Activated naive CD8-positive, alpha-beta T cell treated with anti-CD3 and anti-CD28 coated beads, Interleukin-2, amount 50 U/mL, for 16 hours (primary cell): Measurements from ENCODE around the gene SPATA3.
A peak's percentile ranks its signal among the peaks of the same experiment; 100 is the strongest.

Experiments
- DNase-seq: peaks from one replicate; pipeline ENCODE4 v3.0.0-alpha.2; 2020; ENCODE audit warnings: low read depth, low spot score

Gene SPATA3

GRCh38 chr2:231049286-231050017 lies 53.5 kb downstream of the SPATA3 start:
- DNase-seq, result no peak

GRCh38 chr2:231050018-231050901 lies 54.3 kb downstream of the SPATA3 start:
- DNase-seq, result no peak

GRCh38 chr2:231051116-231051515 lies 55.2 kb downstream of the SPATA3 start:
- DNase-seq, result no peak

- DNase-seq, result peak; percentile 67
Measured at GRCh38 chr2:231052494-231053451, 56.9 kb downstream of the SPATA3 start.

- DNase-seq, result no peak
Measured at GRCh38 chr2:231053846-231054245, 57.9 kb downstream of the SPATA3 start.

GRCh38 chr2:231056453-231057416 lies 60.8 kb downstream of the SPATA3 start, which contains the start of gene PSMD1:
PSMD1 (plus strand) TSS chr2:231056867; CDS start chr2:231057026, 159 bp downstream.
- DNase-seq, result peak; percentile 88

GRCh38 chr2:231057590-231057989 lies 61.7 kb downstream of the SPATA3 start:
- DNase-seq, result no peak
